IPS-NIHi7 (cell line): Measurements from ENCODE around the gene TLN1.
A peak's percentile ranks its signal among the peaks of the same experiment; 100 is the strongest.

Experiments
- DNase-seq: peaks from one replicate; pipeline ENCODE4 v3.0.0; 2012; ENCODE audit warnings: mixed read lengths; ENCODE audit errors: extremely low spot score

TLN1 gene

DNA sequence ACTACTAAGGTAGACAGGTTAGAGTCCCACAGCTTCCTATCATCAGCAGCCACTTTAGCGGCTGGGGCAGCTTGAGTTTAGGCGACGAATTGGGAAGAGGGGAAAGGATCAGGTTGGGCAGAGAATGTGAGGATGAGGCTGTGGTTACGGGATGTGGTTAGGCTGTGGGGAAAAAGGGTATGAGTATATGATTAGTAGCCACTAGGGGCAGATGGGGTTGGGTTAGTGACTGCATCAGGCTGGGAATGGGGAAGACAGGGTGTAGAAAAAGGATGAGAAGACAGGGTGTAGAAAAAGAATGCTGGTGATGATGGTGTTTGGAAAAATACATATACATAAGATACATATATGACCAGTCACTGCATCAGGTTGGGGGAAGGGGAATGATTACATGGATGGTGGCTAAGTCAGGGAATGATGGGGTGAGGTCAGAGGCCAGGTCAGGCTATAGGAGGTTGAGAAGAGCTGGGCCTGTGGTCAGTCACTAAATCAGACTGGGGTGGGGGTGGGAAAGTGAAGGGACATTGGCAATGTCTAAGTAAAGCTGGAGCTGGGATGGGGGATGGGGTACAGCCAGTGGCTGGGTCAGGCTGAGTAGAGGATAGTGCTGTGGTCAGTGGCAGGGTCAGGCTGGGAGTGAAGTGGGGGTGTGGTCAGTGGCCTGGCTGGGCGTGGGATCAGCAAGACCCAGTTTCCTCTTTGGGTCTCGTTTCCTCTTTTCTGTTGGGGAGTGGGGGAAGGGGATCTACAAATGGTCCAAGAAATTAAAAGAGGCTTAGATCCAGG is 2.1 kb downstream of the TLN1 start:
- peak; percentile 71 for DNase-seq

DNA sequence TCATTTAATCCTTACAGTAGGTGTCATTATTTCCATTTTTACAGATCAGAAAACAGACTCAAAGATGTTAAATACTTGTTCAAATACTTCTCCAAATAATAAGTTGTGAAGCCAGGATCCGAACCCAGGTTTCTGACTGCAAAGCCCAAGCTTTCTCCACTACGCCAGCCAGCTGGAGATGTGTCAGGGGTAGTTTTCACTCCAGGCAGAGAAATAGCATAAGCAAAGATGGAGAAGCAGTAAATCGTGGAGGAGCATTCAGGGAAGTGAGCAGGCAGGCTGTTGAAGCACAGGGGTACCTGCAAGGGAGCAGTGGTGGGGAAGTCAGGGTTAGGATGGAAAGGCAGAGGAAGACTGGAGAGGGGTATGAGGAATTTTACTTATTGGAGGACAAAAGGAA is 2.9 kb downstream of the TLN1 start:
- DNase-seq: no peak

DNA sequence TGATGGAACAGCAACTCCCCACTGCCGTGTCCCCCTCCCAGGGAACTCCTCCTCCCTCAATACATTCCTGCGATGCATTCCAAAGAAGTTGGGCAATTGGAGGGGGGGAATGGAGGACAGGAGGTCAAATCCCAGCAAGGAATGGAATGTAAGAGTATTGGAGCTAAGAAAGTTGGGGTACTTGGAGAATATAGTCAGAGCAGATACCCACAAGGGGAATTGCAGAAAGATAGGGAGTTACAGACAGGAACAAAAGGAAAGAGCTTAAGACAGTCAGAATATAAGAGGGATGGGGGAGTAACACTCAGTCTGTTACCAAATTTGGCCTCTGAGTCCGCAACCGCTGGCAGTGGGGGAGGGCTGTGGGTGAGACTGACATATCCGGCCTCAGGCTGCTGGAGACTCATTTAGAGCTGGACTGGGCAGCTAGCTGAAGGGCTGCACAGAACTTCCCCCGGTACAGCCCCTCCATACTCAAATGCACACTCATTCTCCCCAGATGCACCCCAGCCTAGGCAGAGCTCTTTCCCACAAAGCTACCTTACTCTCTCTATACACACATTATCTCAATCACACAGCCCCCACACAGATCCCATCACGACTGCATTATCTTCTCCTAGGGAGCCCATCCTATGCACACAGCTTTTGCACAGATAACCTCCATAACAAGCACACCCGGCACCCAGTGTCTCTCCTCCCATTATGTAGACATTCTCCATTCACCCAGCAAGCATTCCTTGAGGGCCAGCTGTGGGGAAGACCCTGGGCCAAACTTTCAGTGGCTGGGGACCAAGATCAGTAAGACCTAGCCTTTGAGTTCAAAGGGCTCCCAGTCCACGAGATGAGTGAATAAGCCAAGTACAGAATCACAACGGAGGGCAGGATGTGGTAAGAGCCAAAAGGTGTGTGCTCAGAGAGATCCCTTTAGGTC is 3.7 kb downstream of the TLN1 start:
- peak; percentile 74 for DNase-seq

DNA sequence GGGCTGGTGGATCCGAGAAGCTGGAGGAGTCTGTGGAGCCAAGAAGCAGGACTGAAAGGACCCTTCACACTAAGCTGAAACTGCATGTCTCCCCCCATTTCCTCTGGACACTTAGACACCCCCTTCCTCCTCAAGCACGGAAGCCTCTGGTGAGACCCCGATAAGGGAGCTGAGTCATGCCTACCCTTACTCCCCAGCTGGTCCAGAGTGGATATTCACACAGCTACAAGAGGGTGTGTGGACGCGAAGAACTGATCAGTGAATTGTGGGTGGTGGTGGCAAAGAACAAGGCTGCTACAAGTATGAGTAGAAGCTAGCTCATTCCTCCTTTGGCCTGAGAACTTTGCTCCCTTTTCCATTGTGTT is 4.3 kb downstream of the TLN1 start:
- DNase-seq: no peak

DNA sequence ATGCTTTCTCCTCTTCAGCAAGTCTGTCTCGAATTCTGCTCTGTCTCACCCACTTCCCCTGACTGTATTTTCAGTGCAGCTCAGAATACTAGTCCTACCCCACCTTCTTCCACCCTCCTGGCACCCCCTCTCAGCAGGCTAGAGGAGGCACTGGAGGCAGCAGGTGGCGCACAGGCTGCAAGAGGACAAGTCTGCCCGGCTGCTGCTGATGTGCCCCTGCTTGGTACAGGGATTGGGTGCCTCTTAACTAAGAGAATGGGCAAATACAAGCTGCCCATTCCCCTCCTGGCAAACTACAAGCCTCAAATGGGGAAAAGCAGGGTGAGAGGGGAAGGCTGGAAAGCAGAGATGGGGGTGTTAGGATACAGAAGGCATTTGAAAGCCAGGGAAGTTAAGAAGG is 5.1 kb downstream of the TLN1 start:
- DNase-seq: no peak

DNA sequence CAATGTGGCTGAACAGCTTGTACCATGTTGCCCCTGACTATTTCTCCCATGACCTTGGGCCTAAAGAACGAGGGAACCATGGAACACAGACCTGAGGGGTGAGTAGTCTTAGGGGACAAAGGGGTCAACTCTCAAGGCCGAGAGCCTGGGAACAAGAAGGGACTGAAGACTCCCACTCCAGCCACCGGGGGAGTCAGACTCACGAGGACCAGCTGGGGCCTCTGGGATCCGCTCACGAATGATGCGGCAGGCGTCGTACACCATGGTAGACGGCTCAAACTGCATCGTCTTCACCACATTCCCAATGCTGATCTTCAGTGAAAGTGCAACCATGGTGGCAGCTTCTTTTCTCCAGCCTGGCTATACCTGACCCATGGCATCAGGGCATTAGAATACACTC is 6.6 kb downstream of the TLN1 start:
- peak; percentile 23 for DNase-seq

DNA sequence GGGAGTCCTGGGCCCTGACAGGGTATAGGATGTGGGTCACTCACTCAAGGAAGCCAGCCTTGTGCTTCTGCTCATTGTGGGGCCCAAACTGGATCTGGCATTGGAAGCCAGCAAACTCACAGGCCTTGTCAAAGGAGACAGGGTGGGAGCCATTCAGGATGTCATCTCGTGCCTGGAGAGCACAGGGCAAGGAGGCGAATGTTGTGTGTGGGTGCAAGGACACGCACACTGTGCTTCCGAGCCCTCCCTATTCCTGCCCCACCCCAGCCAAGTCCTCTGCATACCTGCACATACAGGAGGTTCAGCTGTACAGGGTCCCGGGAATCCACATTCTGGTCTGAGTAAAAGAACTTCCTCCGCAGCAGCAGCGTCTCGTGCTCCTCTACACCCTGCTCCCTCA is 8.1 kb downstream of the TLN1 start:
- no peak for DNase-seq

DNA sequence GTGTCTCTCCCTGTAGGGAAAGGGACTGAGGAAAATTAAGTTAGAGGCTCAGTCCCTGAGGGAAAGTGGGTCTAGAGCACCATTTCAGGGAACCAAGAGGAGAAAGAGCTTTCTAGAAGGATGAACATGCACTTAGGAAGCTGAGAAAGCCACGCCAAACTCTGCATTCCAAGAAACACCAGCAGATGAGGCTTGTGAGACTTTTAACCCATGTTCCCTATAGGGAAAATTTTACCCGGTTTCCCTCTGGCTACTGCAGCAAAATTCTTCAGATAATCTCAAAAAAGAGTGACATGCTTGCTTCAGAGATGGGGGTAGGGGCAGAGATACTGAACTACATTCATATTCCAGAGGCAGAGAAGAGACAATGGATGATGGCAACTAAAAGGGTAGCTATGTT is 8.6 kb downstream of the TLN1 start:
- DNase-seq: no peak

DNA sequence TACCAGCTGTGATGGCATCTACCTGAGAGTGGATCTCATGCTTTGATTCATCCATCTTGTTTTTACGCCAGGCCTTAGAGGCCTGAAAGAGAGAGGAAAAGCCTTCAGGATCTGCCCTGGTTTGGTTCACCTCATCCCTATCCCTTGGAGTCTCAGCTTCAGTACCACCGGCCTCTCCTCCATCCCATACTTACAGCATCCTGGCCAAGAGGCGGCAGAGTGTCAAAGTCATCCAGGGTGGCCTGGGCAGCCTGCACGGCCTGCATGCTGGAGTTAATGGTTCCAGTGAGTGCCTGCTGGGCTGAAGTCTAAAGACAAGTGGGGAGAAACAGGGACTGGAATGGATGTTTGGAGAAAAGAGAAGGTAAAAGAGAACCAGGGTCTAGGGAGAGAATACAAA is 12.4 kb downstream of the TLN1 start:
- DNase-seq: no peak

DNA sequence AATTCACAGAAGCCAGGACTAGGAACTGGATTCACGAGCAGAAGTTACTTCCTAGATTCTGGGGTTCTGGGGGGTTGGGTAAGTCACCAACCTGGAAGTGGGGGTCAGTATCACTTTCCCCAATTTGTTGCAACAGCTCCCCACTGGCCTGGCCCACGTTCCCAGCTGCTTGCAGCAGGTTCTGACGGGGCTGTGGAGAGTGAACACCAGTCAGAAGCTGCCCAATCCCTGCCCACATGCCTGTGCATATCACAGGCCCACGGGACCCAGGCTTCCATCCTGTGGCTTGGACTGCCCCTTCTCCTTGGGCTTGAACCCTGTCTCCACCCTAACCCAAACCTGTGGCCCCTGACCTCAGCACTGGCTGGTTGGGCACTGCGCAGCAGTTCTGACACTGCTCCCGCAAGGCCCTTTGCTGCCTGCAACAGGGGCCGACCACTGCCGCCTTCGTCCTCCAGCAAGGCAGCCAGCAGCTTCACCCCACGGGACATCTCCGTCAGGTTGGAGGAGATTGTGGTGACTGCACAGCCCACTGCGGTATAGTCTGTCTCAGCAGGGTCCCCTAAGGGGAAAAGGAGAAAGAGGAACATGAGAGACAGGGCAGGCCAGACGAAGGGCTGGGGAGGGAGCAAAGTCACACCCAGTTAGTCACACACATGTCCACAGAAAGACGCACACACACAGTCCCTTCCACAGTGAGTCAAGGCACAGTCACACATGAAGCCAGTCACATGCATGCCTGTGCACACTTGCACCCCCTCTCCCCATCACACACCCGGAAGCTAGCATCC is 13.1 kb downstream of the TLN1 start:
- no peak for DNase-seq

DNA sequence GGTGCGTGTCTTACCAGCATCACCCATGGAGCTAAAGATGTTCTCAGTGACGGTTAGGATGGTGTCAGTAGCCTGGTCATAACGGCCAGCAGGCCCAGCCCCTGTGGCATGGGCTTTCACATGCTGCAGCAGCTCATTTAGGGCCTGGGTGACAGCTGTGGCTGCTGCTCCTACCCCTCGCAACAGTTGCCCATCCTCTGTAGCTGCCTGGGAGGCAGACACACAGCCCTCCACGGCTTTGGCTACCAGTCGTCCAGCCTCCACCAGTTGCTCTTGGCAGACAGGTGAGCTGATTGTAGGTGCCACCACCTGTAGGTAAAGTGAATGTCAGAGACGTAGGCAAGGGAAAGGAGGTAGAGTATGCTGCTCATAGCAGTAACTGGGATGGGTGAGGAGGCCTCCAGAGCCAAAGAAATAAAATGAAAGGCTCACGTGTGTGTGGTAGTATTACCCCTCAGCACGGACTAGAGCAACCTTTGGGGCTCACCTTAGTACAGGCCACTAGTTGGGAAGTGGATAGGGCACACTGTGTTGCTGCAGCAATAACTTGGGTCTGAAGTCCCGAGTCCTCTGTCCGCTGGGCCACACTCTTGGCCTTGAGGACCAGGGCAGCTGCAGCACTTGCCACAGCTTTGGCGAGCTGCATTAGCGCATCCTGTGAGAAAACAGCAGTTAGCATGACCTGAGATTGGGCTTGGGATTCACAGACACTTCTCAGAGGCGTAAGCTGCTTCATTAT is 14.7 kb downstream of the TLN1 start:
- no peak for DNase-seq

DNA sequence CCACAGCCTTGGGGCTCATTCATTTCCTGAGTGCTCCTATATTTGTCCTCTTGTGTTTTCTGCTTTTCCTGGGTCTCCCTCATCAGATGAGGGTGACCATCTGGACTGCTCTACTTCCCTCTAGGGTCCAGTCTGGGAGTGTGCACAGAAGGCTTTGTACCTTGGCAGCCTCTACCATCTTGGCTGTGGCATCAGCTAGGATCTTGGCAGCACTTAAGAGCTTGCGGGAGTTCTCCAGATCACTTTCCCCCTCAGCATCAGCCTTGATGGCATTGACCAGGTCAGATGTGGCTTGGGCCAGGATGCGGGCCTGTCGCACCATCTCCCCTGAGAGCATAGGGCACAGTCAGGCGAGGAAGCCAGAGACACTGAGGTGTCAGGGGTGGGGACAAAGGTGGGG is 15.8 kb downstream of the TLN1 start:
- DNase-seq: no peak

DNA sequence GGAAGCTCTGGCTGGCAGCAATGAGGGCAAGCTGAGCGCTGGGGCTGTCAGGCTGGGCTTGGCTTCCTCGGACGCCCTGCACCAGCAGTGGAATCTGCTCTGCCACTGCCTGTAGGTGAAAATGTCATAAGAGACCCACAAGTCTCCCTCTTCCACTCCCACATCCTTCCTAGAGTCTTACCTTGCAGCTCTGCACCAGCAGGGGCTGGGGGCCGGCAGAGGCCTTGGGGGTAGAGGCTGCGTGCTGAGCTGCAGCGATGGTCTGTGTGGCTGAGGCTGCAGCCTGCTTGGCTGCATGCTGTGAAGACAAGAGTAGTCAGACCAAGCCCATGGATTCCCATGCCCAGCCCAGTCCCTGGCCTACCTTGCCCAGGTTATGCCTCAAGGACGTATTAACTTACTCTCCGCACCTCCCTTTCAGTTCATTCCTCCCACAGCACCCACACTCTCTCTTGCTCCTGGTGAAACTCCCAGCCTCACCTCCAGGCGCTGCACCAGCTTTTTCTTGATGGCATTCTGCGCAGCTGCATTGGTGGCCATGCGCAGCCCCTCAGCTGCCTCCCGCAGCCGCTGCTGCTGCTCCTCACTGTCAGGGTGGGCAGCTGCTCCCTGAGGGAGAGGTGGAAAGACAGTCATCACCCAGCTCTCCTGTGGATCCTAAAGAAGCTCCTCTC is 17.3 kb downstream of the TLN1 start:
- DNase-seq: no peak

DNA sequence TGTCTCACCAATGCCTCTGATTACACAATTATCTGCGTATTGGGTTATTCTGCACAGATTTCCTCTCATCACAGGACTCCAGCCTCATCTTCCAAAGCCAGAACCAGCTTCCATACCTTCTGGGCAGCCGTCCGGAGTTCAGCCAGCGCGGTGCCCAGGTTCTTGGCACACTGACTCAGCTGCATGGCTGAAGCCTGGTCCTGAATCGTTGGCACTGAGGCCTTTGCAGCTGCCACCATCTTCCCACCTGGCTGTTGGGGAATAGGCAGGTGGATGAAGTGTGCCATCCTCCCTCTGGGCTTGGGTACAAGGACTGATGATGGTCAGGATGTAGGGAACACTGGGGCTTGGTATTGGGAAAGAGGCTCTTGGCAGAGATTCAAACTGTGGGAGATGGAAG is 17.9 kb downstream of the TLN1 start:
- no peak for DNase-seq

DNA sequence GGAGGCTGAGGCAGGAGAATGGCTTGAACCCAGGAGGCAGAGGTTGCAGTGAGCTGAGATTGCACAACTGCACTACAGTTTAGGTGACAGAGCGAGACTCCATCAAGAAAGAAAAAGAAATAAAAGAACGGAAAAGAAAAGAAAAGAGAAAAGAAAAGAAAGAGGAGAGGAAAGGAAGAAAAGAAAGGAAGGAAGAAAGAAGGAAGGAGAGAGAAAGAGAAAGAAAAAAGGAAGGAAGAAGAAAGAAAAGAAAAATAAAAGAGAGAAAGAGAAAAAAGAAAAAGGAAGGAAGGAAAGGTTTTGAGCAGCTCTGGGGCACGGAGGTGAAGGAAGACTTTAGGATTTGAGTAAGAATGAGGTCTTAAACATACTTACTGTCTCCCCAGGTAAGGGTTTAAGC is 18.4 kb downstream of the TLN1 start:
- DNase-seq: no peak

DNA sequence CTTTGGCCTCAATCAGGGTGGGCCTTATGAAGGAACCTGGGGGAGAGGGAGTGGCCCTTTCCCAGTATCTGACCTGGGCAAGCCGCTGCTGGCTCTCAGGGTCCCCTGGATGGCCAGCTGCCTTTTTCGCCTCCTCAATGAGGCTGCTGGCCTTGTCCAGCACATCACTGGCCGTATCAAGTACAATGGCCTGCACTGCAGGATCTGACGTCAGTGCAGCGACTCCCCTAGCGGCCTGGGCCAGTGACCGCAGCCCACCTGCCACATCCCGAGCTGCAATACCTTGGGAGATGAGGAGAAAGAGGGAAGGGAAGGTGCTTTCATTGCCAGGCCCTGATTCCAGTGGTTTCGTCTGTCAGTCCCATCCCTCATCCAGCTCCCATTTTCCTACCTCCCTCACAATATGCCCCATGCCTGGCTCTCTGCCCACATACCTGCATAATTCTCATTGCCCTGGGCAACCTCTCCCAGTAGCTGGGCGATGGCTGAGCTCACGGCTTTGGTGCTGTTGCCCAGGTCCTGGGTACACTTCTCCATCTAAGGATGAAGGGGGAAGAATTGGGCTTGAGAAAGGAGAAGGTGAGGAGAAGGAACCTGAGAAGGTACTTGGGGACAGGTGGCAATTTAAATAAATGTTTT is 19.1 kb downstream of the TLN1 start:
- no peak for DNase-seq

DNA sequence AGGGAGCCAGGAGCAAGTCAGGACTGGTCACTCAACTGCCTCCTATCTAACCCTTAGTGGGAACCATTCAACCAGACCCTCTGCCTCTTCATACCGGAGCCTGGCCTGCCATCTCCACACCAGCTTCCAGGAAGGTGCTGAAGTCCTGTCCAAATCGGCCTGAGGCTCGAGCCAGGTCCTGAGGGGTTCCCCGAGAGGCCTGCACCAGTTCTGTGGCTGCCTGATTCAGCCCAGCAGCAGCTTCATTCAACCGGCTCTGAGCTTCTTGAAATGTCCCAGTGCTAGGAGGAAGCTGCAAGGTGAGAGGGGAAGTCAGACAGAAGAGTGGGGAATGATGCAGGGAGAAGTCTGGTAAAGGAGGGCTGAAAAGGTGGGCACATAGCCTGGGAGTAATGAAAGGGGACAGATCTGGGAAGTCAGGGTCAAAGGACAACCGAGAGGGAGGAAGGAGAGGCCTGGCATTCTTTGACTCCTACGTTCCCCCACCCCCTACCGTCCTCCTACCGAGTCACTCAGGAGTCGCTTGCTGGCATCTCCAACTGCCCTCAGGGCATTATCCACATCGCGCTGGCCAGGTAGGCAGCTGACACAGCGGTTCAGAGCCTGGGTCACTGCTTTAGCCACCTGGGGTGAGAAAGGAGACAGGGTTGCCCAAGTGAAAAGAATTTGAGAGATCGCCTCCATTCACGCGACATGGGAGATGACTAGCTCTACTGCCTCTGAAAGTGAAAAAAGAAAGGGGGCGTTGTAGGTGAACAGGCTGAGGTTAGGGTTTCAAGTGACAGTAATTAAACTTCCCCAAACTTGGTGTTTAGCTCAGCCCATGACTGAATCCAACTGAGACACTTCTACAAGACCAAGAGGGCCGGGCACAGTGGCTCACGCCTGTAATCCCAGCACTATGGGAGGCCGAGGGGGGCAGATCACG is 20.2 kb downstream of the TLN1 start:
- DNase-seq: no peak

DNA sequence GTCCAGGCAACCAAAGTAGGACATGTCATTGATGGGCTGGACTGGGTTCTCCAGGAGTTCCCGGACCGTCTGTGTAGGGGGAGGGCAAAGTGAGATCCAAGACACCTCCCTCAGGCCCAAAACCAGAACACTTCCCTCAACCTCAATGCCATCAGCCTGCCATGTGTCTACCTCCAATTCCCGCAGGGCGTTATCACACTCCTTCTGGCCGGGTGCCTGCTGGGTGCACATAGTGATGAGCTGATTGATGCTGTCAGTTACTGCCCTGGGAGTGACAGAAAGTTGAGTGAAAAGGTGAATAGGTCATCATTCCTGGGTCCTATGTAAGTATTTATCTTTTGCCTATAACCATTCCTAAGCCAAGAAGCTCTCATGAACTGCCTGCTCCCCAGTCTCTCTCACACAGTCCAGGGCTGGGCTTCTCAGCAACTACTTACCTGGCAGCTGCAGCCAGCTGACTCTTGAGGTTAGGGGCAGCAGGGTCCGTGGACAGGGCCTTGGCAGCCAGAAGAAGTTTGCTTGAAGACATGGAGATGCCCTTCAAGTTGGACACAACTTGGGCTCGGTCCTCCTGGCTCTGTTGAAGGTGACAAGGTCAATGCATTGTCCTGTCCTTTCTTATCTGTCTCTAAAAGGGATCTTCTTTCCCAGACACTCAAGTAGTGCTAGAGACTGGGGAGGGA is 21.0 kb downstream of the TLN1 start:
- no peak for DNase-seq

DNA sequence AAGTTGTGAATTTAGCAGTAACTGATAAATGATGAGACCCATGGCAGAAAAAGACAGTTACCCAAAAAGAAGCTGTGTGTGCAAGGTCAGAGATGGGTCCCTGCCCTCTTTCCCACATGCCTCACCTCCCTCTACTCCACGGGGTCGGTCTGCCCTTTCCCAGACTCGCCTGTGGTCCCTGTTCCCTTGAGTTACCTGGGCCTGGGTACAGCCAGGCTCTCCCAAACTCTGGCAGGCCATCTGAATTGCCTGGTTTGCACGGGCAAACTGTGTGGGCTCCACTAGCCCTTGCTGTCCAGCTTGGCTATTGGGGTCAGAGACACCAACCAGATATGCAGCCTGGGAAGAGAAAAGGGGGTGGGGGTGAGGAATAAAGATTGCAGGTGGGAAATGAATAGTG is 23.8 kb downstream of the TLN1 start:
- DNase-seq: no peak
